HG02623 (cell line): Measurements from ENCODE around the gene TFF1.

Source experiments
- ATAC-seq: cut with Tn5 transposase; IDR thresholded peaks from one replicate; pipeline ENCODE4 v1.9.1; 2021; ENCODE audit warnings: moderate library complexity; ENCODE audit not compliant: unreplicated experiment

The TFF1 gene

GRCh38 chr21:42384156-42384945 is 18.0 kb upstream of the TFF1 start:
- ATAC-seq = no peak

- ATAC-seq = no peak
Measured at GRCh38 chr21:42383331-42383730, 17.0 kb upstream of the TFF1 start.

- no peak for ATAC-seq
Measured at GRCh38 chr21:42382915-42383314, 16.6 kb upstream of the TFF1 start.

GRCh38 chr21:42381347-42381984 is 15.1 kb upstream of the TFF1 start:
- no peak for ATAC-seq

GRCh38 chr21:42379426-42380215 is 13.3 kb upstream of the TFF1 start:
- ATAC-seq = no peak

- ATAC-seq = no peak
Measured at GRCh38 chr21:42378418-42378817, 12.1 kb upstream of the TFF1 start.

GRCh38 chr21:42377951-42378340 is 11.6 kb upstream of the TFF1 start:
- no peak for ATAC-seq

GRCh38 chr21:42377211-42377950 is 11.0 kb upstream of the TFF1 start:
- ATAC-seq = no peak

GRCh38 chr21:42376338-42376982 is 10.1 kb upstream of the TFF1 start:
- ATAC-seq = no peak

- no peak for ATAC-seq
Measured at GRCh38 chr21:42375966-42376337, 9.6 kb upstream of the TFF1 start.

- ATAC-seq = no peak
Measured at GRCh38 chr21:42375506-42375905, 9.2 kb upstream of the TFF1 start.

- no peak for ATAC-seq
Measured at GRCh38 chr21:42374864-42375499, 8.6 kb upstream of the TFF1 start.

GRCh38 chr21:42374457-42374856 is 8.1 kb upstream of the TFF1 start:
- no peak for ATAC-seq

- no peak for ATAC-seq
Measured at GRCh38 chr21:42373908-42374455, 7.6 kb upstream of the TFF1 start.

GRCh38 chr21:42373196-42373907 is 7.0 kb upstream of the TFF1 start:
- ATAC-seq = no peak

GRCh38 chr21:42370894-42371654 is 4.7 kb upstream of the TFF1 start:
- ATAC-seq = no peak

GRCh38 chr21:42369821-42370220 is 3.5 kb upstream of the TFF1 start:
- ATAC-seq = no peak

GRCh38 chr21:42367367-42368165 is 1.2 kb upstream of the TFF1 start:
- ATAC-seq = no peak
